GM23338 (cell line): ENCODE results near the gene ATP8A1. TPM values are rescaled to one million over a fixed set of nuclear protein-coding genes. Genes with fewer than 3 reads are reported as not detected.

ENCODE experiments used
- ATAC-seq: fragments of 200-7000 bp; cut with Tn5 transposase; 3 replicates; pipeline ENCODE4 v1.9.1; 2020
- DNase-seq: peaks from one replicate; pipeline ENCODE4 v3.0.0-alpha.2; 2015; ENCODE audit warnings: low spot score
- H2AFZ ChIP-seq: fragments of 200-600 bp; sonication (generic); 2 replicates; pipeline ENCODE4 v1.8.0; 2016; ENCODE audit warnings: antibody characterized with exemption, mild to moderate bottlenecking, moderate library complexity
- H3F3A ChIP-seq: fragments of 200-600 bp; sonication (generic); replicated peaks from 2 replicates; pipeline ENCODE4 v1.8.0; 2017; ENCODE audit warnings: antibody characterized with exemption, mixed run types, low read depth
- H3K27ac ChIP-seq: fragments of 200-600 bp; sonication (generic); 2 replicates; pipeline ENCODE4 v1.6.1; 2016; ENCODE audit warnings: low read depth
- H3K27me3 ChIP-seq: fragments of 200-600 bp; sonication (generic); 2 replicates; pipeline ENCODE4 v1.8.0; 2016; ENCODE audit warnings: mild to moderate bottlenecking, mixed run types, moderate library complexity; ENCODE audit not compliant: insufficient read depth
- H3K36me3 ChIP-seq: fragments of 200-600 bp; sonication (generic); 2 replicates; pipeline ENCODE4 v1.8.0; 2016; ENCODE audit warnings: mild to moderate bottlenecking; ENCODE audit not compliant: insufficient read depth
- H3K4me1 ChIP-seq: fragments of 200-600 bp; sonication (generic); 2 replicates; pipeline ENCODE4 v1.8.0; 2016; ENCODE audit warnings: mild to moderate bottlenecking, moderate library complexity; ENCODE audit not compliant: insufficient read depth
- H3K4me2 ChIP-seq: fragments of 200-600 bp; sonication (generic); 2 replicates; pipeline ENCODE4 v1.7.1; 2017; ENCODE audit warnings: mixed run types
- H3K4me3 ChIP-seq: fragments of 200-600 bp; sonication (generic); 2 replicates; pipeline ENCODE4 v1.6.1; 2016; ENCODE audit warnings: mixed run types
- H3K79me2 ChIP-seq: fragments of 200-600 bp; sonication (generic); replicated peaks from 2 replicates; pipeline ENCODE4 v1.8.0; 2017; ENCODE audit warnings: mild to moderate bottlenecking; ENCODE audit not compliant: insufficient read depth
- H3K9me2 ChIP-seq: fragments of 200-600 bp; sonication (generic); 2 replicates; pipeline ENCODE4 v1.8.0; 2017; ENCODE audit not compliant: insufficient read depth
- H4K20me1 ChIP-seq: fragments of 200-600 bp; sonication (generic); replicated peaks from 2 replicates; pipeline ENCODE4 v1.8.0; 2017; ENCODE audit warnings: mild to moderate bottlenecking; ENCODE audit not compliant: insufficient read depth
- H3K27ac Mint-ChIP-seq: 2 replicates; pipeline ENCODE4 v1.8.0; 2020; ENCODE audit warnings: inconsistent platforms, mild to moderate bottlenecking, moderate library complexity, mixed read lengths
- H3K27me3 Mint-ChIP-seq: 3 replicates; pipeline ENCODE4 v1.8.0; 2022; ENCODE audit warnings: low read depth, mild to moderate bottlenecking, moderate library complexity, mixed read lengths, inconsistent platforms; ENCODE audit not compliant: insufficient read depth, poor library complexity
- H3K36me3 Mint-ChIP-seq: 3 replicates; pipeline ENCODE4 v1.8.0; 2021; ENCODE audit warnings: low read depth, mild to moderate bottlenecking, inconsistent platforms, moderate library complexity, mixed read lengths
- H3K4me1 Mint-ChIP-seq: 3 replicates; pipeline ENCODE4 v1.8.0; 2020; ENCODE audit warnings: mild to moderate bottlenecking, inconsistent platforms, mixed read lengths
- H3K4me3 Mint-ChIP-seq: 3 replicates; pipeline ENCODE4 v1.8.0; 2021; ENCODE audit warnings: moderate library complexity, mild to moderate bottlenecking, inconsistent platforms, mixed read lengths
- H3K9me3 Mint-ChIP-seq: 3 replicates; pipeline ENCODE4 v1.8.0; 2020; ENCODE audit warnings: moderate library complexity, mild to moderate bottlenecking, inconsistent platforms, mixed read lengths
- CREB1 ChIP-seq: fragments of 250-450 bp; sonication (Bioruptor Pico); IDR thresholded peaks from 2 replicates; pipeline ENCODE4 v1.5.0; 2020; ENCODE audit warnings: low read depth, mild to moderate bottlenecking, moderate library complexity
- EZH2 ChIP-seq: fragments of 200-600 bp; sonication (generic); IDR thresholded peaks from one replicate; pipeline ENCODE4 v1.8.0; 2017; ENCODE audit warnings: antibody characterized with exemption, mild to moderate bottlenecking, low read depth; ENCODE audit not compliant: unreplicated experiment
- EZH2phosphoT487 ChIP-seq: fragments of 200-600 bp; sonication (generic); IDR thresholded peaks from one replicate; pipeline ENCODE4 v1.8.1; 2018; ENCODE audit warnings: antibody characterized with exemption; ENCODE audit not compliant: unreplicated experiment
- JUNB ChIP-seq: IDR thresholded peaks from one replicate; pipeline ENCODE4 v1.6.1; 2016; ENCODE audit warnings: antibody characterized with exemption; ENCODE audit not compliant: unreplicated experiment
- NANOG ChIP-seq: IDR thresholded peaks from 2 replicates; pipeline ENCODE4 v1.6.1; 2016; ENCODE audit warnings: antibody characterized with exemption, borderline replicate concordance
- POLR2AphosphoS5 ChIP-seq: IDR thresholded peaks from 2 replicates; pipeline ENCODE4 v1.6.1; 2016; ENCODE audit warnings: antibody characterized with exemption, low read depth
- STAT1 ChIP-seq: IDR thresholded peaks from one replicate; pipeline ENCODE4 v1.6.1; 2016; ENCODE audit warnings: antibody characterized with exemption; ENCODE audit not compliant: unreplicated experiment
- ZNF114 ChIP-seq: fragments of 250-450 bp; sonication (Bioruptor Pico); IDR thresholded peaks from 2 replicates; pipeline ENCODE4 v1.5.0; 2020; ENCODE audit warnings: mild to moderate bottlenecking, moderate library complexity
- ZNF331 ChIP-seq: fragments of 250-450 bp; sonication (Bioruptor Pico); IDR thresholded peaks from 2 replicates; pipeline ENCODE4 v1.5.0; 2020; ENCODE audit warnings: low read depth, mild to moderate bottlenecking, moderate library complexity
- polyA plus RNA-seq: library from polyadenylated mRNA; unstranded; fragments of >200 nt; fragmentation: Nextera tagmentation; extraction: Ambion mirVana; gene quantifications from 2 replicates; pipeline ENCODE4 v1.2.1, GENCODE V29; 2016
- total RNA-seq: library from RNA; depleted of rRNA; stranded (reverse); fragments of >200 nt; shearing (Covaris generic); gene quantifications from 2 replicates; pipeline ENCODE4 v1.2.3, GENCODE V29; 2014
- TF ChIP-seq, protein P1 (sequence below): fragments of 250-450 bp; sonication (Bioruptor Pico); IDR thresholded peaks from 2 replicates; pipeline ENCODE4 v1.5.0; 2020; ENCODE audit warnings: mild to moderate bottlenecking, moderate library complexity
- TF ChIP-seq, protein P2 (sequence below): IDR thresholded peaks from 2 replicates; pipeline ENCODE4 v1.6.1; 2016; ENCODE audit warnings: antibody characterized with exemption
- TF ChIP-seq, protein P3 (sequence below): IDR thresholded peaks from one replicate; pipeline ENCODE4 v1.6.1; 2018; ENCODE audit warnings: antibody characterized with exemption; ENCODE audit not compliant: unreplicated experiment
- TF ChIP-seq, protein P4 (sequence below), 2 experiments: fragments of 200-600 bp in 1 of 2; sonication (generic) in 1 of 2; conservative IDR thresholded peaks; 2 replicates each; pipeline versions ENCODE4 v1.5.1 to v1.6.1; 2016 to 2017; ENCODE audit warnings: antibody characterized with exemption in 2 of 2, low read depth in 2 of 2, mild to moderate bottlenecking in 2 of 2, moderate library complexity in 1 of 2

The ATP8A1 gene
- total and polyA plus RNA-seq, 2 experiments from 2014 or later, result 6.8 to 66.3 TPM

DNA sequence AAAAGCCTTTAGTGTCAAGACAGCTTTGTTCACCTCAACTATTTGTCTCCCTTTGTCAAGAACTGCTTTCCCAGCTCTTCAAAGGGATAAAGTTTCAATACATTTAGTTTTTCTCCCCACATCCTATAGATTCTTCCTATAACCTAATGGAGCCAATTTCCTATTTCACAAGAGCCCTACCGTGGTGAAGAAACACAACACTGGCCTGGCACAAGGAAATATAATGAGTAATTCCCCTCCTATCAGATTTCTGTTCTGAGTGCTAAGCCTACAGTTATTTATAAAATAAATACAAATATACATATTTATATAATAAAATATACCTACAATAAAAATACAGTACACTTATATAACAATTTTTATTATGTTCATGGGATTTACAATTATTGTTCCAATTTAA is 169.7 kb downstream of the ATP8A1 start:
- no peaks in the 10 kb centered on the region for H4K20me1 ChIP-seq
- H3K4me3 ChIP-seq, result no peak overlapping the region
- ATAC-seq (no peak), DNase-seq (no peak)
- no peaks in the 10 kb centered on the region for H3K27me3 ChIP-seq
- no peaks in the 10 kb centered on the region for H3K79me2 ChIP-seq
- H3F3A ChIP-seq, result no peaks in the 10 kb centered on the region; the same call in 1 of the 2 replicates
- Mint-ChIP-seq H3K9me3 (0 out of 3 replicates have a peak, but pooled peaks cover 3% of the 10 kb centered on the region), H3K36me3 (no peaks in the 10 kb centered on the region; the same call in 2 of the 3 replicates), H3K27ac (peak overlapping the region; percentile 80), H3K4me1 (peaks cover 84% of the 10 kb centered on the region), H3K4me3 (no peak overlapping the region), H3K27me3 (peaks cover 2% of the 10 kb centered on the region)
- H3K4me1 ChIP-seq, result peaks cover 87% of the 10 kb centered on the region
- H2AFZ ChIP-seq, result no peak overlapping the region
- TF ChIP-seq ZNF114 (CRISPR knock-in tag) (no peak), CREB1 (CRISPR knock-in tag) (no peak), JUNB (no peak), ZNF331 (CRISPR knock-in tag) (no peak), EZH2 (no peak), NANOG (no peak), EZH2phosphoT487 (no peak), POLR2AphosphoS5 (no peak), STAT1 (no peak)
- TF ChIP-seq, protein P1, sequence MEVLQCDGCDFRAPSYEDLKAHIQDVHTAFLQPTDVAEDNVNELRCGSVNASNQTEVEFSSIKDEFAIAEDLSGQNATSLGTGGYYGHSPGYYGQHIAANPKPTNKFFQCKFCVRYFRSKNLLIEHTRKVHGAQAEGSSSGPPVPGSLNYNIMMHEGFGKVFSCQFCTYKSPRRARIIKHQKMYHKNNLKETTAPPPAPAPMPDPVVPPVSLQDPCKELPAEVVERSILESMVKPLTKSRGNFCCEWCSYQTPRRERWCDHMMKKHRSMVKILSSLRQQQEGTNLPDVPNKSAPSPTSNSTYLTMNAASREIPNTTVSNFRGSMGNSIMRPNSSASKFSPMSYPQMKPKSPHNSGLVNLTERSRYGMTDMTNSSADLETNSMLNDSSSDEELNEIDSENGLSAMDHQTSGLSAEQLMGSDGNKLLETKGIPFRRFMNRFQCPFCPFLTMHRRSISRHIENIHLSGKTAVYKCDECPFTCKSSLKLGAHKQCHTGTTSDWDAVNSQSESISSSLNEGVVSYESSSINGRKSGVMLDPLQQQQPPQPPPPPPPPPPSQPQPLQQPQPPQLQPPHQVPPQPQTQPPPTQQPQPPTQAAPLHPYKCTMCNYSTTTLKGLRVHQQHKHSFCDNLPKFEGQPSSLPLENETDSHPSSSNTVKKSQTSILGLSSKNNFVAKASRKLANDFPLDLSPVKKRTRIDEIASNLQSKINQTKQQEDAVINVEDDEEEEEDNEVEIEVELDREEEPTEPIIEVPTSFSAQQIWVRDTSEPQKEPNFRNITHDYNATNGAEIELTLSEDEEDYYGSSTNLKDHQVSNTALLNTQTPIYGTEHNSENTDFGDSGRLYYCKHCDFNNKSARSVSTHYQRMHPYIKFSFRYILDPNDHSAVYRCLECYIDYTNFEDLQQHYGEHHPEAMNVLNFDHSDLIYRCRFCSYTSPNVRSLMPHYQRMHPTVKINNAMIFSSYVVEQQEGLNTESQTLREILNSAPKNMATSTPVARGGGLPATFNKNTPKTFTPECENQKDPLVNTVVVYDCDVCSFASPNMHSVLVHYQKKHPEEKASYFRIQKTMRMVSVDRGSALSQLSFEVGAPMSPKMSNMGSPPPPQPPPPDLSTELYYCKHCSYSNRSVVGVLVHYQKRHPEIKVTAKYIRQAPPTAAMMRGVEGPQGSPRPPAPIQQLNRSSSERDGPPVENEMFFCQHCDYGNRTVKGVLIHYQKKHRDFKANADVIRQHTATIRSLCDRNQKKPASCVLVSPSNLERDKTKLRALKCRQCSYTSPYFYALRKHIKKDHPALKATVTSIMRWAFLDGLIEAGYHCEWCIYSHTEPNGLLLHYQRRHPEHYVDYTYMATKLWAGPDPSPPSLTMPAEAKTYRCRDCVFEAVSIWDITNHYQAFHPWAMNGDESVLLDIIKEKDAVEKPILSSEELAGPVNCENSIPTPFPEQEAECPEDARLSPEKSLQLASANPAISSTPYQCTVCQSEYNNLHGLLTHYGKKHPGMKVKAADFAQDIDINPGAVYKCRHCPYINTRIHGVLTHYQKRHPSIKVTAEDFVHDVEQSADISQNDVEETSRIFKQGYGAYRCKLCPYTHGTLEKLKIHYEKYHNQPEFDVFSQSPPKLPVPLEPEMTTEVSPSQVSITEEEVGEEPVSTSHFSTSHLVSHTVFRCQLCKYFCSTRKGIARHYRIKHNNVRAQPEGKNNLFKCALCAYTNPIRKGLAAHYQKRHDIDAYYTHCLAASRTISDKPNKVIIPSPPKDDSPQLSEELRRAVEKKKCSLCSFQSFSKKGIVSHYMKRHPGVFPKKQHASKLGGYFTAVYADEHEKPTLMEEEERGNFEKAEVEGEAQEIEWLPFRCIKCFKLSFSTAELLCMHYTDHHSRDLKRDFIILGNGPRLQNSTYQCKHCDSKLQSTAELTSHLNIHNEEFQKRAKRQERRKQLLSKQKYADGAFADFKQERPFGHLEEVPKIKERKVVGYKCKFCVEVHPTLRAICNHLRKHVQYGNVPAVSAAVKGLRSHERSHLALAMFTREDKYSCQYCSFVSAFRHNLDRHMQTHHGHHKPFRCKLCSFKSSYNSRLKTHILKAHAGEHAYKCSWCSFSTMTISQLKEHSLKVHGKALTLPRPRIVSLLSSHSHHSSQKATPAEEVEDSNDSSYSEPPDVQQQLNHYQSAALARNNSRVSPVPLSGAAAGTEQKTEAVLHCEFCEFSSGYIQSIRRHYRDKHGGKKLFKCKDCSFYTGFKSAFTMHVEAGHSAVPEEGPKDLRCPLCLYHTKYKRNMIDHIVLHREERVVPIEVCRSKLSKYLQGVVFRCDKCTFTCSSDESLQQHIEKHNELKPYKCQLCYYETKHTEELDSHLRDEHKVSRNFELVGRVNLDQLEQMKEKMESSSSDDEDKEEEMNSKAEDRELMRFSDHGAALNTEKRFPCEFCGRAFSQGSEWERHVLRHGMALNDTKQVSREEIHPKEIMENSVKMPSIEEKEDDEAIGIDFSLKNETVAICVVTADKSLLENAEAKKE, result no peak
- TF ChIP-seq, protein P2, sequence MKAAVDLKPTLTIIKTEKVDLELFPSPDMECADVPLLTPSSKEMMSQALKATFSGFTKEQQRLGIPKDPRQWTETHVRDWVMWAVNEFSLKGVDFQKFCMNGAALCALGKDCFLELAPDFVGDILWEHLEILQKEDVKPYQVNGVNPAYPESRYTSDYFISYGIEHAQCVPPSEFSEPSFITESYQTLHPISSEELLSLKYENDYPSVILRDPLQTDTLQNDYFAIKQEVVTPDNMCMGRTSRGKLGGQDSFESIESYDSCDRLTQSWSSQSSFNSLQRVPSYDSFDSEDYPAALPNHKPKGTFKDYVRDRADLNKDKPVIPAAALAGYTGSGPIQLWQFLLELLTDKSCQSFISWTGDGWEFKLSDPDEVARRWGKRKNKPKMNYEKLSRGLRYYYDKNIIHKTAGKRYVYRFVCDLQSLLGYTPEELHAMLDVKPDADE, result no peak
- TF ChIP-seq, protein P3, sequence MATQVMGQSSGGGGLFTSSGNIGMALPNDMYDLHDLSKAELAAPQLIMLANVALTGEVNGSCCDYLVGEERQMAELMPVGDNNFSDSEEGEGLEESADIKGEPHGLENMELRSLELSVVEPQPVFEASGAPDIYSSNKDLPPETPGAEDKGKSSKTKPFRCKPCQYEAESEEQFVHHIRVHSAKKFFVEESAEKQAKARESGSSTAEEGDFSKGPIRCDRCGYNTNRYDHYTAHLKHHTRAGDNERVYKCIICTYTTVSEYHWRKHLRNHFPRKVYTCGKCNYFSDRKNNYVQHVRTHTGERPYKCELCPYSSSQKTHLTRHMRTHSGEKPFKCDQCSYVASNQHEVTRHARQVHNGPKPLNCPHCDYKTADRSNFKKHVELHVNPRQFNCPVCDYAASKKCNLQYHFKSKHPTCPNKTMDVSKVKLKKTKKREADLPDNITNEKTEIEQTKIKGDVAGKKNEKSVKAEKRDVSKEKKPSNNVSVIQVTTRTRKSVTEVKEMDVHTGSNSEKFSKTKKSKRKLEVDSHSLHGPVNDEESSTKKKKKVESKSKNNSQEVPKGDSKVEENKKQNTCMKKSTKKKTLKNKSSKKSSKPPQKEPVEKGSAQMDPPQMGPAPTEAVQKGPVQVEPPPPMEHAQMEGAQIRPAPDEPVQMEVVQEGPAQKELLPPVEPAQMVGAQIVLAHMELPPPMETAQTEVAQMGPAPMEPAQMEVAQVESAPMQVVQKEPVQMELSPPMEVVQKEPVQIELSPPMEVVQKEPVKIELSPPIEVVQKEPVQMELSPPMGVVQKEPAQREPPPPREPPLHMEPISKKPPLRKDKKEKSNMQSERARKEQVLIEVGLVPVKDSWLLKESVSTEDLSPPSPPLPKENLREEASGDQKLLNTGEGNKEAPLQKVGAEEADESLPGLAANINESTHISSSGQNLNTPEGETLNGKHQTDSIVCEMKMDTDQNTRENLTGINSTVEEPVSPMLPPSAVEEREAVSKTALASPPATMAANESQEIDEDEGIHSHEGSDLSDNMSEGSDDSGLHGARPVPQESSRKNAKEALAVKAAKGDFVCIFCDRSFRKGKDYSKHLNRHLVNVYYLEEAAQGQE, result no peak
- TF ChIP-seq, protein P4, sequence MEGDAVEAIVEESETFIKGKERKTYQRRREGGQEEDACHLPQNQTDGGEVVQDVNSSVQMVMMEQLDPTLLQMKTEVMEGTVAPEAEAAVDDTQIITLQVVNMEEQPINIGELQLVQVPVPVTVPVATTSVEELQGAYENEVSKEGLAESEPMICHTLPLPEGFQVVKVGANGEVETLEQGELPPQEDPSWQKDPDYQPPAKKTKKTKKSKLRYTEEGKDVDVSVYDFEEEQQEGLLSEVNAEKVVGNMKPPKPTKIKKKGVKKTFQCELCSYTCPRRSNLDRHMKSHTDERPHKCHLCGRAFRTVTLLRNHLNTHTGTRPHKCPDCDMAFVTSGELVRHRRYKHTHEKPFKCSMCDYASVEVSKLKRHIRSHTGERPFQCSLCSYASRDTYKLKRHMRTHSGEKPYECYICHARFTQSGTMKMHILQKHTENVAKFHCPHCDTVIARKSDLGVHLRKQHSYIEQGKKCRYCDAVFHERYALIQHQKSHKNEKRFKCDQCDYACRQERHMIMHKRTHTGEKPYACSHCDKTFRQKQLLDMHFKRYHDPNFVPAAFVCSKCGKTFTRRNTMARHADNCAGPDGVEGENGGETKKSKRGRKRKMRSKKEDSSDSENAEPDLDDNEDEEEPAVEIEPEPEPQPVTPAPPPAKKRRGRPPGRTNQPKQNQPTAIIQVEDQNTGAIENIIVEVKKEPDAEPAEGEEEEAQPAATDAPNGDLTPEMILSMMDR (conservative IDR thresholded peaks at IDR 0.05; ENCODE audit: low read depth in 2 of 2), result no peak
- H3K27ac ChIP-seq, result peak overlapping the region; percentile 79
- H3K36me3 ChIP-seq, result no peaks in the 10 kb centered on the region
- H3K9me2 ChIP-seq, result no peaks in the 10 kb centered on the region
- peak overlapping the region; percentile 53 for H3K4me2 ChIP-seq
